Aorta (tissue), 5 donors: ENCODE measurements around the gene SPDEF. TPM values are rescaled to one million over a fixed set of nuclear protein-coding genes. Genes with fewer than 3 reads are reported as not detected.
A peak's percentile ranks its signal among the peaks of the same experiment; 100 is the strongest.

ENCODE experiments used
- ATAC-seq: fragments of 200-7000 bp; cut with Tn5 transposase; one replicate; pipeline ENCODE4 v1.9.1; 2022; ENCODE audit warnings: moderate library complexity; ENCODE audit not compliant: low FRiP score
- DNase-seq, 2 donors: peaks; one replicate each; pipeline ENCODE4 v3.0.0-alpha.2; 2020
- H3K27ac ChIP-seq, 2 donors: one replicate each; pipeline ENCODE4 v1.5.1; 2013; ENCODE audit warnings: low read length in 2 of 2, mild to moderate bottlenecking in 2 of 2, moderate library complexity in 2 of 2, control low read depth in 1 of 2, inconsistent platforms in 1 of 2, low read depth in 1 of 2
- H3K27me3 ChIP-seq, 2 donors: one replicate each; pipeline ENCODE4 v1.6.1; 2013; ENCODE audit warnings: control low read depth in 1 of 2, low read length in 1 of 2, mild to moderate bottlenecking in 1 of 2, moderate library complexity in 1 of 2; ENCODE audit not compliant: insufficient read depth in 2 of 2, control insufficient read depth in 1 of 2
- H3K36me3 ChIP-seq, 2 donors: one replicate each; pipeline ENCODE4 v1.6.1; 2013; ENCODE audit warnings: control low read depth in 1 of 2, low read length in 1 of 2, mild to moderate bottlenecking in 1 of 2; ENCODE audit not compliant: insufficient read depth in 2 of 2, control insufficient read depth in 1 of 2
- H3K4me1 ChIP-seq, 2 donors: one replicate each; pipeline ENCODE4 v1.6.1; 2013; ENCODE audit warnings: low read length in 2 of 2, control low read depth in 1 of 2, mild to moderate bottlenecking in 1 of 2, moderate library complexity in 1 of 2; ENCODE audit not compliant: insufficient read depth in 2 of 2, control insufficient read depth in 1 of 2
- H3K4me3 ChIP-seq, 2 donors: one replicate each; pipeline ENCODE4 v1.5.1; 2013; ENCODE audit warnings: low read length in 2 of 2, control low read depth in 1 of 2, mild to moderate bottlenecking in 1 of 2
- H3K9me3 ChIP-seq: one replicate; pipeline ENCODE4 v1.6.1; 2013; ENCODE audit warnings: mild to moderate bottlenecking, low read length; ENCODE audit not compliant: control insufficient read depth
- WGBS, 2 donors: extraction: QIAGEN DNeasy Blood & Tissue Kit; methylation state at CpG; one replicate each; pipeline ENCODE4 v1.1.7; 2013; 5-methylcytosine and 5-hydroxymethylcytosine counted together
- intact Hi-C, 2 donors: fragments of 100-400 bp; cut with DNase I; formaldehyde crosslinking; loops; one replicate each; pipeline versions ENCODE4 v1.14.2 to v1.15.0; 2022
- polyA plus RNA-seq, 2 donors: library from polyadenylated mRNA; stranded (reverse); fragments of 200-250 nt; gene quantifications; one replicate each; pipeline ENCODE4 v1.2.3, GENCODE V29; 2013
- total RNA-seq, 2 donors: library from RNA; stranded (reverse); fragmentation: NEBNext Ultra II Directional; extraction: Animal tissue kit (Norgen Biotek cat#: 25700); gene quantifications; one replicate each; pipeline ENCODE4 v1.2.1, GENCODE V29; 2021
- donor health status: healthy with polysubstance abuse.
- donor health status: Bipolar disorder and iron deficiency.
- donor health status: DM: no; HTN: no; CAD: no.
- donor health status: DM: no; HTN: no; CAD: no.
- donor health status: DM: yes; HTN: yes; CAD: no.

The SPDEF gene
- total and polyA plus RNA-seq, 4 donors = 0.23 to 3.0 (median 0.67) TPM; not detected in 1

GRCh38 chr6:34531580-34532201, 24.4 kb downstream of the SPDEF start:
- intact Hi-C loops = loop anchor here in 1 of 2 donors (5.0 kb wide), 1 partner anchor 76 kb away; no protein-coding TSS in a partner anchor
- no peak overlapping the region for H3K4me3 ChIP-seq
- H3K27ac ChIP-seq = no peak overlapping the region
- no peaks in the 10 kb centered on the region for H3K9me3 ChIP-seq
- WGBS, 2 donors = 76 to 83% methylated on average over 29 of the region's 29 CpGs
- ATAC-seq (peak; percentile 8), DNase-seq (peak; percentile 82 to 88)
- H3K27me3 ChIP-seq = no peaks in the 10 kb centered on the region
- H3K4me1 ChIP-seq = no peaks in the 10 kb centered on the region
- H3K36me3 ChIP-seq = no peaks in the 10 kb centered on the region

DNA sequence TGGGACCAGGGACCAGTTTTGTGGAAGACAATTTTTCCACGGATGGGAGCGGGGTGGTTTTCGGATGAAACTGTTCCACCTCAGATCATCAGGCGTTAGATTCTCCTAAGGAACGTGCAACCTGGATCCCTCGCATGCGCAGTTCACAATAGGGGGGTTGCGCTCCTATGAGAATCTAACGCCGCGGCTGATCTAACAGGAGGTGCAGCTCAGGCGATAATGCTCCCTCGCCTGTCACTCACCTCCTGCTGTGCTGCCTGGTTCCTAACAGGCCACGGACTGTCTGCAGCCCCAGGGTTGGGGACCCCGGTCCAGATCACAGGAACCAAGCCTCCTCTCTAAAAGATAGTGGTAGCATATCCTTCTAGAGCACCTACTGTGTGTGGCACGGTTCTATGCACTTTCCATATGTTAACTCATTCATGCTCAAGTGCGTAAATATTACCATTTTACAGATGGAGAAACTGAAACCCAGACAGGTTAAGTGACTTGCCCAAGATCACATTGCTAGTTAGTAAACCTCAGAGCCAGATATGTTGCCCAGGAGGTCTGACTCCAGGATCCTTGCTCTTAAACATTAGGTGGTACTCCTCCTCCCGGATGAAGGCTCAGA, 25.3 kb downstream of the SPDEF start:
- Histone ChIP-seq H3K4me3 (no peak overlapping the region), H3K27ac (no peak overlapping the region), H3K9me3 (no peaks in the 10 kb centered on the region), H3K36me3 (no peaks in the 10 kb centered on the region), H3K27me3 (no peaks in the 10 kb centered on the region), H3K4me1 (no peaks in the 10 kb centered on the region)
- 93% methylated on average over 18 of the region's 18 CpGs for WGBS, 2 donors
- DNase-seq (no peak), ATAC-seq (no peak)
- intact Hi-C loops = loop anchor here in 1 of 2 donors (5.0 kb wide), 1 partner anchor 76 kb away; no protein-coding TSS in a partner anchor

DNA sequence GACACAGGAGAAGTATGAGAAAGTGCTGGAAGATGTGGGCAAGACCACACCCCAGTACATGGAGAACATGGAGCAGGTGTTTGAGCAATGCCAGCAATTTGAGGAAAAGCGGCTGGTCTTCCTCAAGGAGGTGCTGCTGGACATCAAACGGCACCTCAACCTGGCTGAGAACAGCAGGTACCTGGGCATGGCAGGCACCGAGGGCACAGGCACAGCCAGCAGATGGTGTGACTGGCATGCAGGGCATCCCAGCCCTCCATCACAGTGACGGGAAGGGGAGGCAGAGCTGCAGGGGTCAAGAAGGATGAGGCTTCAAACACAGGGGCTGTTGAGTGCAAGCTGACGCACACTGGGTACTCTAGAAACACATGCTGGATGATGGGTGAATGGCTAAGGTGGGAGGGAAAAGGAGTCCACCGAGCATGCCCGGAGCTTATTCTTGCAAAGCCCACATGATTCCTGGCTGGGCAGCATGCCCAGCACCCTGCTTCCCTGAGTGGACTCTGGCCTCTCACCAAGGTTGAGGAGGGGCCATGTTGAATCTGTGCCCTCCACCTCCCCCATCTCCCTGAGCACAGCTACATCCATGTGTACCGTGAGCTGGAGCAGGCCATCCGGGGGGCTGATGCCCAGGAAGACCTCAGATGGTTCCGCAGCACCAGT, 26.3 kb downstream of the SPDEF start:
- no peaks in the 10 kb centered on the region for H3K4me1 ChIP-seq
- no peaks in the 10 kb centered on the region for H3K36me3 ChIP-seq
- intact Hi-C loops = loop anchor here (5.0 kb wide), 2 partner anchors 78 to 228 kb away; partner anchors contain the start of gene SNRPC (in 1 of the 2)
- no peak overlapping the region for H3K27ac ChIP-seq
- DNase-seq = no peak
- no peaks in the 10 kb centered on the region for H3K27me3 ChIP-seq
- WGBS, 2 donors = 55 to 61% methylated on average over 10 of the region's 10 CpGs
- no peak overlapping the region for H3K4me3 ChIP-seq
- no peaks in the 10 kb centered on the region for H3K9me3 ChIP-seq
- ATAC-seq = no peak

GRCh38 chr6:34528996-34529664, 27.0 kb downstream of the SPDEF start:
- intact Hi-C loops = loop anchor here in 1 of 2 donors (5.0 kb wide), 1 partner anchor 228 kb away; the partner anchor contains the start of gene SNRPC
- no peaks in the 10 kb centered on the region for H3K36me3 ChIP-seq
- ATAC-seq = no peak
- H3K4me3 ChIP-seq = no peak overlapping the region
- H3K4me1 ChIP-seq = no peaks in the 10 kb centered on the region
- no peaks in the 10 kb centered on the region for H3K27me3 ChIP-seq
- H3K9me3 ChIP-seq = no peaks in the 10 kb centered on the region
- WGBS, 2 donors = 94 to 96% methylated on average over 8 of the region's 8 CpGs
- no peak overlapping the region for H3K27ac ChIP-seq
- peak in 1 of 2 donors; percentile 13 for DNase-seq

GRCh38 chr6:34527751-34528670, 28.1 kb downstream of the SPDEF start:
- Histone ChIP-seq H3K4me1 (no peaks in the 10 kb centered on the region), H3K36me3 (no peaks in the 10 kb centered on the region), H3K4me3 (no peak overlapping the region), H3K27ac (no peak overlapping the region), H3K9me3 (no peaks in the 10 kb centered on the region), H3K27me3 (no peaks in the 10 kb centered on the region)
- 84 to 86% methylated on average over 12 of the region's 12 CpGs for WGBS, 2 donors
- ATAC-seq = no peak
- intact Hi-C loops = loop anchor here in 1 of 2 donors (1.0 to 5.0 kb wide), 2 partner anchors 81 to 229 kb away; partner anchors contain the start of gene SNRPC
- DNase-seq = peak in 1 of 2 donors; percentile 32

DNA sequence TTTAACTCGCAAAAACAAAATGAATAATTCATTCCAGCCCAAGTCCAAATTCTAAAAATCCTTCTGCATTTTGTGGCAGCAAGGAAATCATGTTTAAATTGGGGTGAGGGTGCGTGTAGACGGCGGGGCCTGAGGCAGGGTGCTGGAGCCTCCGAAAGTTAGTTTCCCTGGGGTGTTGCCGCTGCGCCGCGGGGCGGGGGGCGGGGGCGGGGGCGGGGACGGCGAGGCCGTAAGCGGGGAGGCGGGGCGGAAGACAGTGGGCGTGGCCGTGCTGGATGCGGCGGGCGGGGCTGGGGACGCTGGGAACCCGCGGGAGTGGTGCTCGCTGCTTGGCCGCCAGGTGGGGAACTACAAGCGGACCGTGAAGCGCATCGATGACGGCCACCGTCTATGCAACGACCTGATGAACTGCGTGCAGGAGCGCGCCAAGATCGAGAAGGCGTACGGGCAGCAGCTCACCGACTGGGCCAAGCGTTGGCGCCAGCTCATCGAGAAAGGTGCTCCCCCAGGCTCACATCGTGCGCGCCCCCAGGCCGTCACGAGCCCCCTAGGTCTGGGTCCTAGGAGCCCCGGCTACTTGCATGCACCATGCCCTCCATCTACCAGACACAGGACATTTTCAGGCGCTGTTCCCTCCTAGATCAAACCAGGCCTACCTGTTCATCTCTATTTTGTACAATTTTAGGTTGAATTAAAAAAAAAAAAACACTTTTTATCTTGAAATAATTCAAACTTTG, 29.0 kb downstream of the SPDEF start:
- Histone ChIP-seq H3K9me3 (no peaks in the 10 kb centered on the region), H3K27ac (no peak overlapping the region), H3K4me3 (no peak overlapping the region), H3K27me3 (no peaks in the 10 kb centered on the region), H3K36me3 (no peaks in the 10 kb centered on the region), H3K4me1 (no peaks in the 10 kb centered on the region)
- DNase-seq = peak; percentile 96 to 99
- intact Hi-C loops = loop anchor here in 1 of 2 donors (1.0 to 5.0 kb wide), 2 partner anchors 82 to 230 kb away; partner anchors contain the start of gene SNRPC
- ATAC-seq = peak; percentile 94
- WGBS, 2 donors = 5% methylated on average over 52 to 53 of the region's 53 CpGs

GRCh38 chr6:34526241-34526972, 29.7 kb downstream of the SPDEF start:
- H3K36me3 ChIP-seq = no peaks in the 10 kb centered on the region
- intact Hi-C loops = loop anchor here in 1 of 2 donors (5.0 kb wide), 1 partner anchor 231 kb away; the partner anchor contains the start of gene SNRPC
- no peak overlapping the region for H3K4me3 ChIP-seq
- H3K27me3 ChIP-seq = no peaks in the 10 kb centered on the region
- H3K27ac ChIP-seq = no peak overlapping the region
- peak; percentile 39 to 70 for DNase-seq
- WGBS, 2 donors = 50 to 51% methylated on average over 23 of the region's 23 CpGs
- ATAC-seq = no peak
- H3K9me3 ChIP-seq = no peaks in the 10 kb centered on the region
- H3K4me1 ChIP-seq = no peaks in the 10 kb centered on the region
